K562 (cell line): ENCODE data around the gene PDGFA. TPM values are rescaled to one million over a fixed set of nuclear protein-coding genes. Genes with fewer than 3 reads are reported as not detected.

Source experiments
- ADNP ChIP-seq: fragments of 200-800 bp; sonication (Bioruptor generic); IDR thresholded peaks from 2 replicates; pipeline ENCODE4 v1.6.1; 2016; ENCODE audit warnings: missing genetic modification characterization, missing compliant biosample characterization
- ARID3B ChIP-seq: fragments of 250-450 bp; sonication (Bioruptor Pico); IDR thresholded peaks from 2 replicates; pipeline ENCODE4 v1.4.0; 2020; ENCODE audit warnings: borderline replicate concordance
- ATF1 ChIP-seq, 2 experiments: fragments of 450-650 bp in 1 of 2; IDR thresholded peaks; 2 replicates each; pipeline ENCODE4 v1.6.1; 2016; ENCODE audit warnings: missing compliant biosample characterization in 1 of 2, missing genetic modification characterization in 1 of 2
- BRF2 ChIP-seq: IDR thresholded peaks from 3 replicates; pipeline ENCODE4 v1.6.1; 2011; ENCODE audit warnings: borderline replicate concordance, mild to moderate bottlenecking; ENCODE audit not compliant: insufficient read length, insufficient read depth
- CGGBP1 ChIP-seq: fragments of 250-450 bp; sonication (Bioruptor Pico); IDR thresholded peaks from 2 replicates; pipeline ENCODE4 v1.9.0; 2021; ENCODE audit warnings: mild to moderate bottlenecking
- CREB3L1 ChIP-seq: fragments of 450-650 bp; IDR thresholded peaks from 2 replicates; pipeline ENCODE4 v1.6.1; 2014; ENCODE audit warnings: low read depth, mild to moderate bottlenecking, moderate library complexity, borderline replicate concordance
- EHMT2 ChIP-seq: fragments of 450-650 bp; IDR thresholded peaks from 2 replicates; pipeline ENCODE4 v1.6.1; 2018; ENCODE audit warnings: antibody characterized with exemption
- ELF4 ChIP-seq: fragments of 450-650 bp; formaldehyde crosslinking; IDR thresholded peaks from 2 replicates; pipeline ENCODE4 v1.4.0; 2022; ENCODE audit warnings: missing genetic modification characterization
- HDAC1 ChIP-seq, 2 experiments: fragments of 450-650 bp; IDR thresholded peaks; 2 replicates each; pipeline ENCODE4 v1.6.1; 2016 to 2017; ENCODE audit warnings: inconsistent platforms in 1 of 2, mild to moderate bottlenecking in 1 of 2, moderate library complexity in 1 of 2
- HDAC3 ChIP-seq: fragments of 450-650 bp; IDR thresholded peaks from 2 replicates; pipeline ENCODE4 v1.6.1; 2018; ENCODE audit warnings: borderline replicate concordance, mild to moderate bottlenecking, moderate library complexity; ENCODE audit not compliant: partially characterized antibody
- HDGF ChIP-seq: fragments of 450-650 bp; IDR thresholded peaks from 2 replicates; pipeline ENCODE4 v1.6.1; 2016
- LEF1 ChIP-seq: fragments of 450-650 bp; IDR thresholded peaks from 2 replicates; pipeline ENCODE4 v1.6.1; 2016; ENCODE audit warnings: mild to moderate bottlenecking
- MIER1 ChIP-seq: fragments of 450-650 bp; IDR thresholded peaks from 2 replicates; pipeline ENCODE4 v1.6.1; 2016; ENCODE audit warnings: antibody characterized with exemption, mild to moderate bottlenecking, low read depth
- SRF ChIP-seq, 2 experiments: fragments of 250-450, 450-650 bp in 1 of 2; sonication (Bioruptor Pico) in 1 of 2; sonication (generic) in 1 of 2; formaldehyde crosslinking; IDR thresholded peaks; 2 replicates each; pipeline versions ENCODE4 v1.5.0 to v1.5.1; 2020 to 2022; ENCODE audit warnings: mild to moderate bottlenecking in 1 of 2, missing genetic modification reagents in 1 of 2
- TAF15 ChIP-seq: fragments of 200-400 bp; formaldehyde crosslinking; IDR thresholded peaks from 2 replicates; pipeline ENCODE4 v1.6.1; 2017; ENCODE audit warnings: mild to moderate bottlenecking, low read depth, low read length, moderate library complexity
- TSC22D4 ChIP-seq: fragments of 450-650 bp; IDR thresholded peaks from 2 replicates; pipeline ENCODE4 v1.6.1; 2016; ENCODE audit warnings: missing genetic modification characterization, missing biosample characterization, control low read depth
- VEZF1 ChIP-seq: fragments of 200-800 bp; sonication (Bioruptor generic); IDR thresholded peaks from 2 replicates; pipeline ENCODE4 v1.6.1; 2017; ENCODE audit warnings: missing genetic modification characterization, missing compliant biosample characterization
- XRCC5 ChIP-seq: fragments of 200-400 bp; formaldehyde crosslinking; IDR thresholded peaks from 2 replicates; pipeline ENCODE4 v1.6.1; 2017; ENCODE audit warnings: low read depth, mild to moderate bottlenecking, low read length
- ZNF395 ChIP-seq: fragments of 200-800 bp; sonication (Bioruptor generic); IDR thresholded peaks from 2 replicates; pipeline ENCODE4 v1.6.1; 2017; ENCODE audit warnings: missing genetic modification characterization, missing compliant biosample characterization
- polyA plus RNA-seq, 8 experiments: library from polyadenylated mRNA; depleted of rRNA in 4 of 8; stranded (reverse) in 5 of 8; unstranded in 3 of 8; fragments of >200 nt; fragmentation: Nextera tagmentation in 2 of 8; fragmentation: Illumina TruSeq in 1 of 8; extraction: Ambion mirVana in 2 of 8; extraction: Trizol in 1 of 8; gene quantifications; 2 replicates each; pipeline versions ENCODE4 v1.2.1 to v1.2.3, GENCODE V29; 2011 to 2014; ENCODE audit warnings: inconsistent platforms in 1 of 8, missing spikeins in 1 of 8
- total RNA-seq, 7 experiments: library from RNA; depleted of rRNA in 6 of 7; stranded (reverse); fragments of >200 nt in 6 of 7; fragmentation: Illumina TruSeq in 2 of 7; extraction: Trizol in 2 of 7; gene quantifications; 2 replicates each; pipeline versions ENCODE4 v1.2.1 to v1.2.3, GENCODE V29; 2011 to 2021; ENCODE audit warnings: low replicate concordance in 1 of 7

PDGFA gene
- total and polyA plus RNA-seq, 9 of the 15 experiments (the other 6 are each of a cell fraction or from before 2014, with no cell fraction given): 2.5 to 10.2 (median 4.6) TPM

GRCh38 chr7:566100-566499 is 46.5 kb upstream of the PDGFA start (continued):
- no peak for TF ChIP-seq HDAC3
- no peak for TF ChIP-seq CREB3L1
- TF ChIP-seq HDAC1 (IDR thresholded peaks at IDR 0.05): peak in 1 of 2 experiments; percentile 64; a peak in 1 of 4 replicates
- no peak for TF ChIP-seq CGGBP1 (CRISPR knock-in tag)
- TF ChIP-seq ADNP: no peak
- TF ChIP-seq ZNF395: no peak
- no peak for TF ChIP-seq MIER1
- TF ChIP-seq TSC22D4 (tag): peak; percentile 66; the same call in 1 of the 2 replicates
- TF ChIP-seq TAF15: no peak
- no peak for TF ChIP-seq BRF2
- no peak for TF ChIP-seq ARID3B (CRISPR knock-in tag)
- peak; percentile 87 for TF ChIP-seq EHMT2
- no peak for TF ChIP-seq LEF1
- TF ChIP-seq ATF1 (CRISPR knock-in tag; IDR thresholded peaks at IDR 0.05): no peak
- TF ChIP-seq ATF1 (tag; IDR thresholded peaks at IDR 0.05): peak; percentile 56; the same call in 1 of the 2 replicates
- no peak for TF ChIP-seq VEZF1
- no peak for TF ChIP-seq ELF4 (CRISPR knock-in tag)
- no peak for TF ChIP-seq XRCC5
- peak; percentile 65; the same call in 1 of the 2 replicates for TF ChIP-seq HDGF
- TF ChIP-seq SRF (CRISPR knock-in tag; IDR thresholded peaks at IDR 0.05): no peak
